Activated T-helper 1 cell treated with anti-CD3 and anti-CD28 coated beads, Interleukin-12 subunit alpha, Interleukin-12 subunit beta, Interleukin-2, Interleukin-4 antibody, amounts not matched to agents 30 ng/mL and 10 ng/mL and 1 ng/mL, durations not matched to agents 14 hours and 24 hours and 36 hours (primary cell): Measurements from ENCODE around the gene NMU. TPM values are rescaled to one million over a fixed set of nuclear protein-coding genes. Genes with fewer than 3 reads are reported as not detected.
"Not testable (repeated sequence)": the region's sequence is repeated elsewhere in the genome, so short reads cannot be mapped to it uniquely, and the experiment has no call there.

Source experiments
- DNase-seq: peaks from one replicate; pipeline ENCODE4 v3.0.0; 2021; ENCODE audit warnings: low spot score
- H3K27ac Mint-ChIP-seq: one replicate; pipeline ENCODE4 v1.8.0; 2021; ENCODE audit warnings: mild to moderate bottlenecking, mixed read lengths
- H3K27me3 Mint-ChIP-seq: one replicate; pipeline ENCODE4 v1.8.0; 2022; ENCODE audit warnings: mild to moderate bottlenecking, moderate library complexity, mixed read lengths; ENCODE audit not compliant: insufficient read depth
- H3K36me3 Mint-ChIP-seq: one replicate; pipeline ENCODE4 v1.8.0; 2021; ENCODE audit warnings: low read depth, mixed read lengths
- H3K4me1 Mint-ChIP-seq: one replicate; pipeline ENCODE4 v1.8.0; 2021; ENCODE audit warnings: low read depth, mixed read lengths
- H3K4me3 Mint-ChIP-seq: one replicate; pipeline ENCODE4 v1.8.0; 2021; ENCODE audit warnings: mild to moderate bottlenecking, moderate library complexity, mixed read lengths
- H3K9me3 Mint-ChIP-seq: one replicate; pipeline ENCODE4 v1.8.0; 2021; ENCODE audit warnings: mixed read lengths
- intact Hi-C: fragments of 100-400 bp; cut with micrococcal nuclease; formaldehyde crosslinking; loops from one replicate; pipeline ENCODE4 v1.15.1; 2024
- total RNA-seq: library from RNA; stranded (reverse); gene quantifications from 2 replicates; pipeline ENCODE4 v1.2.3, GENCODE V29; 2022

NMU gene, protein sequence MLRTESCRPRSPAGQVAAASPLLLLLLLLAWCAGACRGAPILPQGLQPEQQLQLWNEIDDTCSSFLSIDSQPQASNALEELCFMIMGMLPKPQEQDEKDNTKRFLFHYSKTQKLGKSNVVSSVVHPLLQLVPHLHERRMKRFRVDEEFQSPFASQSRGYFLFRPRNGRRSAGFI
- 0.27 TPM in 1 of 2 replicates, not detected in the other for total RNA-seq

- H3K27me3 Mint-ChIP-seq: peaks cover 57% of the 10 kb centered on the region
These were observed at the start of gene NMU for GRCh38 chr4:55635741-55636655. TSS of gene NMU (minus strand) at chr4:55636298. CDS start at chr4:55636192, 106 bp downstream.

GRCh38 chr4:55684276-55684675, 48.2 kb upstream of the NMU start:
- no peaks in the 10 kb centered on the region for H3K4me1 Mint-ChIP-seq
- no peaks in the 10 kb centered on the region for H3K36me3 Mint-ChIP-seq
- no peaks in the 10 kb centered on the region for H3K9me3 Mint-ChIP-seq
- peaks cover 3% of the 10 kb centered on the region for H3K27me3 Mint-ChIP-seq
- intact Hi-C loops: no loop called here
- DNase-seq: no peak
- H3K27ac Mint-ChIP-seq: no peak overlapping the region
- H3K4me3 Mint-ChIP-seq: no peak overlapping the region

More at GRCh38 chr4:55635741-55636655, at the start of gene NMU:
- Mint-ChIP-seq H3K4me3 (peak within 1 kb of the TSS; percentile 43), H3K36me3 (no peaks in the 10 kb centered on the region), H3K9me3 (no peaks in the 10 kb centered on the region), H3K4me1 (peaks cover 10% of the 10 kb centered on the region), H3K27ac (no peak within 1 kb of the TSS)
- intact Hi-C loops: loop anchor here (10.0 kb wide), 1 partner anchor 1531 kb away; the partner anchor contains the start of gene GSX2
- no peak for DNase-seq

DNA sequence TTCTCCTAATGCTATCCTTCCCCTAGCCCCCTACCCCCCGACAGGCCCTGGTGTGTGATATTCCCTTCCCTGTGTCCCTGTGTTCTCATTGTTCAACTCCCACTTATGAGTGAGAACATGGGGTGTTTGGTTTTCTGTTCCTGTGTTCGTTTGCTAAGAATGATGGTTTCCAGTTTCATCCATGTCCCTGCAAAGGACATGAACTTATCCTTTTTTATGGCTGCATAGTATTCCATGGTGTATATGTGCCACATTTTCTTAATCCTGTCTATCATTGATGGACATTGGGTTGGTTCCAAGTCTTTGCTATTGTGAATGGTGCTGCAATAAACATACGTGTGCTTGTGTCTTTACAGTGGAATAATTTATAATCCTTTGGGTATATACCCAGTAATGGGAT, 46.7 kb upstream of the NMU start:
- H3K27ac Mint-ChIP-seq, H3K27me3 Mint-ChIP-seq, H3K4me1 Mint-ChIP-seq, H3K36me3 Mint-ChIP-seq, H3K9me3 Mint-ChIP-seq, DNase-seq, H3K4me3 Mint-ChIP-seq, intact Hi-C loops: not testable (repeated sequence)

DNA sequence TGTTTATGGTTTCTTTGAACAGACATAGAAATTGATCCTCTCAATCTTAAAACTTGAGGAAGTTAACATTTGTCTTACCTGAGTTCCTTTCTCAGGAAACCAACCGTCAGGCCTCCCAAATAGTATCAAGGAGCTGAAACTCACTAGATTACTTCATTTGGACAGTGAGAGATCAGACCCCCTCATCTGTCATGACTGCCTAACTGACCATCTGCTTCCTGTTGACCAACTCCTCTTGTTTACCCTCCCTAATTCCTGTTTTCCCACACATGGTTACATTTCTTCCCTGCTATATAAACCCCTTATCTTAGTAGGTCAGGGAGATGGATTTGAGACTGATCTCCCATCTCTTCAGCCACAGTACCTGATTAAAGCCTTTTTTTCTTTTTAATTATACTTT, 46.2 kb upstream of the NMU start:
- intact Hi-C loops: no loop called here
- Mint-ChIP-seq H3K4me1 (no peaks in the 10 kb centered on the region), H3K4me3 (no peak overlapping the region), H3K36me3 (no peaks in the 10 kb centered on the region), H3K9me3 (no peaks in the 10 kb centered on the region), H3K27ac (no peak overlapping the region), H3K27me3 (peaks cover 3% of the 10 kb centered on the region)
- no peak for DNase-seq

DNA sequence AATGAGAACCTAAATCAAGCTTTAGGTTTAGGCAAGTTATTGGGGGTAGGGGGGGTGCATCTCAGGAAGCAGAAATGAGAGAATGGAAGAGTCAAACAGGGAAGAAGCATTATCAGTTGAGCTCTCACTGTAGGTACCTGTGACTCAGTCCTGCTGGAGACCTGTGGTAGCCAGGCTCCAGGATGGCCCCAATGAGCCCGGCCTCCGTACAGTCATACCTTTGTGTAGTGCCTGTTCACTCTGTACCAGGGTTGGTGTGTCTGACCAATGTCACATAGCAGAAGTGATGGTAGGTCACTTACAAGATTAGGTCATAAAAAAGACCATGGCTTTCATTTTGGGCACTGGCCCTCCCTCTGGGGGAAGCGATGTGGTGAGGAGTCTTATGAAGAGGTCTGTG, 45.3 kb upstream of the NMU start:
- H3K27ac Mint-ChIP-seq: no peak overlapping the region
- H3K36me3 Mint-ChIP-seq: no peaks in the 10 kb centered on the region
- intact Hi-C loops: no loop called here
- H3K4me3 Mint-ChIP-seq: no peak overlapping the region
- H3K9me3 Mint-ChIP-seq: no peaks in the 10 kb centered on the region
- no peaks in the 10 kb centered on the region for H3K4me1 Mint-ChIP-seq
- peaks cover 3% of the 10 kb centered on the region for H3K27me3 Mint-ChIP-seq
- DNase-seq: no peak

GRCh38 chr4:55675196-55675793, 39.2 kb upstream of the NMU start:
- Mint-ChIP-seq H3K4me1 (no peaks in the 10 kb centered on the region), H3K27ac (no peak overlapping the region), H3K36me3 (no peaks in the 10 kb centered on the region), H3K27me3 (no peaks in the 10 kb centered on the region), H3K9me3 (no peaks in the 10 kb centered on the region), H3K4me3 (no peak overlapping the region)
- no peak for DNase-seq
- intact Hi-C loops: no loop called here

DNA sequence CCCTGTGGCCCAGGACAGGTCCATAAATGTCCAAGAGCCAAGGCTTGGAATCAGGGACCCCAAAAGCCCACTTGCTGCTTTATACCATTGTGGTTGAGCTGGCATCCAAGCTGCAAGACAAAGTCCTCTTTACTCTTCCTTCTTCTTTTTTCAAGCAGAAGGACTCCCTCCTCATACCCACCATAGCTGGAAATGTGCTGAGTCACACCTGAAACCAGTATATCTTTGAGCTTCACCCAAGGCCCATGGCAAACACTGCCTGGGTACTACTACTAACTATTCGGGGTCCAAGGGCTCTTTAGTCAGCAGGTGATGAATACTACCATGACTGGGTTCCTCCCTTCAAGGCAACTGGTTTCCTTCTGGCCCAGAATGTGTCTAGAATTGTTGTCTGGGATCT, 37.3 kb upstream of the NMU start:
- intact Hi-C loops: no loop called here

DNA sequence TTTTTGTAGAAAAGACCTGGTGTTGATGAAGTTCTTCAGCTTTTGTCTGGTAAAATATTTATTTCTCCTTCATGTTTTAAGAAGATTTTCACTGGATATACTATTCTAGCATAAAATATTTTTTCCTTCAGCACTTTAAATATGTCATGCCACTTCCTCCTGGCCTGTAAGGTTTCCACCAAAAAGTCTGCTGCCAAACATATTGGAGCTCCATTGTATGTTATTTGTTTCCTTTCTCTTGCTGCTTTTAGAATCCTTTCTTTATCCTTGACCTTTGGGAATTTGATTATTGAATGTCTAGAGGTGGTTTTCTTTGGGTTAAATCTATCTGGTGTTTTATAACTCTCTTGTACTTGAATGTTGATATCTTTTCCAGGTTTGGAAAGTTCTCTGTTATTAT, 35.6 kb upstream of the NMU start:
- no peaks in the 10 kb centered on the region for H3K36me3 Mint-ChIP-seq
- no peak overlapping the region for H3K4me3 Mint-ChIP-seq
- no peaks in the 10 kb centered on the region for H3K27me3 Mint-ChIP-seq
- DNase-seq: no peak
- H3K4me1 Mint-ChIP-seq: no peaks in the 10 kb centered on the region
- no peak overlapping the region for H3K27ac Mint-ChIP-seq
- H3K9me3 Mint-ChIP-seq: no peaks in the 10 kb centered on the region
- intact Hi-C loops: no loop called here

More for the DNA sequence above, 37.3 kb upstream of the NMU start:
- H3K4me3 Mint-ChIP-seq: no peak overlapping the region
- no peaks in the 10 kb centered on the region for H3K4me1 Mint-ChIP-seq
- no peaks in the 10 kb centered on the region for H3K9me3 Mint-ChIP-seq
- H3K27ac Mint-ChIP-seq: no peak overlapping the region
- H3K27me3 Mint-ChIP-seq: no peaks in the 10 kb centered on the region
- H3K36me3 Mint-ChIP-seq: no peaks in the 10 kb centered on the region
- DNase-seq: no peak

DNA sequence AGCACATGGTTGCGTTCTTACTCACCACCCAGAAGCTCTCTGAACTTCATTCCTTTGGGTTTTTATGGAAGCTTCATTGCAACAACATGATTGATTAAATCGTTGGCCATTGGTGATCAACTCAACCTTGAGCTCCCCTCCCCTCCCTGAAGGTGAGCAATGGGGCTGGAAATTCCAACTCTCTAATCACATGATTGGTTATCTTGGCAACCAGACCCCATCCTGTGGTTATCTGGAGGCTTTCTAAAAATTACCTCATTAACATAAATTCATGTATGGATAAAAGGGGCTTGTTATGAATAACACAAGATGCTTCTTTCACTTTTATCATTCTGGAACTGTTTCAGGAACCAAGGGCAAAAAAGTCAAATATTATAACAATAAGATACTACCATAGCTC, 34.6 kb upstream of the NMU start:
- no peaks in the 10 kb centered on the region for H3K4me1 Mint-ChIP-seq
- H3K27ac Mint-ChIP-seq: no peak overlapping the region
- DNase-seq: no peak
- intact Hi-C loops: no loop called here
- H3K27me3 Mint-ChIP-seq: no peaks in the 10 kb centered on the region
- no peaks in the 10 kb centered on the region for H3K9me3 Mint-ChIP-seq
- H3K36me3 Mint-ChIP-seq: no peaks in the 10 kb centered on the region
- no peak overlapping the region for H3K4me3 Mint-ChIP-seq

DNA sequence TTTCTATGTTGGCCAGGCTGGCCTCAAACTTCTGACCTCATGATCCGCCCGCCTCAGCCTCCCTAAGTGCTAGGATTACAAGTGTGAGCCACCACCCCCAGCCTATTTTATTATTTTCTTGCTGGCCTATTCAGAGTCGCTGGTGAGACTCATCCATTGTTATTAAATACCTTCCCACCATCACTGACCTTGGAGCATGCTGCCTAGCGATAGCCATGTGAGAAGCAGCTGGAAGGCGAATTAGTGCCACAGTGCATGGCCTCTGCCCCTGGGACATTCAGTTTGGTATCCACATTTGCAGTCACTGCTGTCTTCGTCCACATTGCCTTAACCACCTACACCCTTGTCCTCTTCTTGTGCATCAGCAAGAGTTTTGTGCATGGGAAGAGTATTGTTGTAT, 32.4 kb upstream of the NMU start:
- Mint-ChIP-seq H3K9me3 (no peaks in the 10 kb centered on the region), H3K27ac (no peak overlapping the region), H3K36me3 (no peaks in the 10 kb centered on the region), H3K27me3 (no peaks in the 10 kb centered on the region), H3K4me1 (no peaks in the 10 kb centered on the region), H3K4me3 (no peak overlapping the region)
- no peak for DNase-seq
- intact Hi-C loops: no loop called here

DNA sequence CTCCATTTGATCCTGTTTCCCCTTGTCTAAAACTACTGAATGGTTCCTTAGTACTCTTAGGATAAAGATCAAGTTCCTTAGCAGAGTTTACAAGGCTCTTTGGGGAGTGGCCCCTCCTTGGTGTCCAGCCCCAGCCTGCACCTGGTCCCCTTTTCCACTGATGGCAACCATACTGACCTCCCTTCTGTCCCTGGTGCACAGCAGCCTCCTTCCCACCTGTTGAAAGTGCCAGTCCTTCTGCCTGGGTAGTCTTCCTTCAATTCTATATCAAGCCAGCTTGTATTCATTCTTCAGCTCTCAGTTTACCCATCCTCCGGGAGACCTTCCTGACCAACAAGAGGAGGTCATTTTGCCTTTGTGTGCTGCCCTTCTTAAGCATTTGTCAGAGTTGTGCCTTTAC, 30.4 kb upstream of the NMU start:
- Mint-ChIP-seq H3K4me3 (no peak overlapping the region), H3K9me3 (peaks cover 3% of the 10 kb centered on the region), H3K4me1 (peaks cover 3% of the 10 kb centered on the region), H3K27me3 (peaks cover 2% of the 10 kb centered on the region), H3K27ac (no peak overlapping the region), H3K36me3 (no peaks in the 10 kb centered on the region)
- intact Hi-C loops: no loop called here
- no peak for DNase-seq

GRCh38 chr4:55663145-55663544, 27.0 kb upstream of the NMU start:
- Mint-ChIP-seq H3K4me1 (peaks cover 8% of the 10 kb centered on the region), H3K36me3 (no peaks in the 10 kb centered on the region), H3K27ac (no peak overlapping the region), H3K9me3 (peaks cover 10% of the 10 kb centered on the region), H3K4me3 (no peak overlapping the region), H3K27me3 (peaks cover 2% of the 10 kb centered on the region)
- intact Hi-C loops: no loop called here
- no peak for DNase-seq

GRCh38 chr4:55661398-55662056, 25.4 kb upstream of the NMU start:
- H3K4me1 Mint-ChIP-seq: peaks cover 8% of the 10 kb centered on the region
- intact Hi-C loops: no loop called here
- H3K4me3 Mint-ChIP-seq: no peak overlapping the region
- no peak for DNase-seq
- H3K9me3 Mint-ChIP-seq: peaks cover 10% of the 10 kb centered on the region
- peaks cover 2% of the 10 kb centered on the region for H3K27me3 Mint-ChIP-seq
- H3K27ac Mint-ChIP-seq: no peak overlapping the region
- no peaks in the 10 kb centered on the region for H3K36me3 Mint-ChIP-seq
